Measurements from ENCODE around the gene PARD6G. TPM values are rescaled to one million over a fixed set of nuclear protein-coding genes. Genes with fewer than 3 reads are reported as not detected.

Gene PARD6G
- total and polyA plus RNA-seq, 9 of the 15 experiments (the other 6 are each of a cell fraction or from before 2014, with no cell fraction given) = 0.03 to 1.2 (median 0.26) TPM

DNA sequence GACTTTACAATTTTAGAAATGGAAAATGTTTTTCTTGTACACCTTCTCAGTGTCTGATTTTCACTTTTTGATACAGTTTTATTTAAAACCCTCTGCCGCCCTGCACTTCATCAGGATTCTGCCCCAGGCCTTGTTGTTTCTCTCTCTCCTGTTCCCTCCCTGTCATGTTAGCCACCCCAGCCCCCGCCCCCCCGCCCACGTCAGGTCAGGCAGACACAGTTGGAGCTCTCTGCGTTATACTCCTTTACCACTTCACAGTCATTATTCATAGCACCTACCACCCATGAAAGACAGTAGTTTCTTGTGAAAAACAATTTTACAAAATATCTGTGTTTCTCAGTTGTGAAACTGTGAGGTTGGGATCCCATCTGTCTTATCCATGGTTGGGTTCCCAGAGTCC, 116.8 kb downstream of the PARD6G start:
- no peak for DNase-seq (ENCODE audit: extremely low read depth in 1 of 4, low spot score in 3 of 4)
- H3K27me3 ChIP-seq (ENCODE audit: control insufficient read depth in 2 of 2, insufficient read depth in 2 of 2, low read length in 2 of 2) = no peaks in the 10 kb centered on the region
- H3K4me3 ChIP-seq = no peak overlapping the region
- no peak overlapping the region for H2AFZ ChIP-seq (ENCODE audit: low read depth, low read length)
- 76% methylated on average over 2 of the region's 5 CpGs for WGBS (ENCODE audit: insufficient coverage, low coverage, missing lambda C conversion rate)
- CTCF ChIA-PET (ENCODE audit: low intra/inter-chr PET ratio) = no interaction called here
- H3K79me2 ChIP-seq (ENCODE audit: control insufficient read depth, insufficient read depth, low read length) = peaks cover 59% of the 10 kb centered on the region
- H3K9ac ChIP-seq (ENCODE audit: insufficient read depth in 1 of 2, low read depth in 2 of 2, low read length in 2 of 2) = no peak overlapping the region
- peaks cover 54% of the 10 kb centered on the region for H3K36me3 ChIP-seq (ENCODE audit: control insufficient read depth, insufficient read depth, low read length)
- no peak overlapping the region for H3K4me2 ChIP-seq (ENCODE audit: insufficient read depth, low read length)
- POLR2A ChIA-PET = interaction anchor here (0.7 kb wide), 1 partner anchor 25 kb away, joined by 4 read pairs; no protein-coding TSS in a partner anchor
- intact Hi-C loops (cut with micrococcal nuclease) (no loop called here), in situ Hi-C loops (cut with MboI) (no loop called here)
- no peak overlapping the region for H3K27ac ChIP-seq (ENCODE audit: extremely low read depth, low read depth, low read length)
- no peaks in the 10 kb centered on the region for H3K9me1 ChIP-seq (ENCODE audit: control insufficient read depth, insufficient read depth, low read length)
- H3K9me3 ChIP-seq (replicated peaks; ENCODE audit: control insufficient read depth, insufficient read depth, low read depth, low read length) = no peaks in the 10 kb centered on the region
- no peak for ATAC-seq
- no peak for FAIRE-seq
- TF ChIP-seq ZNF174 (CRISPR knock-in tag; IDR thresholded peaks at IDR 0.05) (no peak), ZNF583 (CRISPR knock-in tag; IDR thresholded peaks at IDR 0.05) (no peak), RBFOX2 (IDR thresholded peaks at IDR 0.05; ENCODE audit: low read depth, low read length) (no peak)
- H3K4me1 ChIP-seq (replicated peaks in 1 of 2; ENCODE audit: control insufficient read depth in 2 of 2, insufficient read depth in 2 of 2, low read length in 2 of 2) = no peaks in the 10 kb centered on the region
- BruUV-seq (replicated peaks) = no TSS peak
- no peaks in the 10 kb centered on the region; the same call in 1 of the 2 replicates for H4K20me1 ChIP-seq (replicated peaks; ENCODE audit: control insufficient read depth, insufficient read depth, low read length)

DNA sequence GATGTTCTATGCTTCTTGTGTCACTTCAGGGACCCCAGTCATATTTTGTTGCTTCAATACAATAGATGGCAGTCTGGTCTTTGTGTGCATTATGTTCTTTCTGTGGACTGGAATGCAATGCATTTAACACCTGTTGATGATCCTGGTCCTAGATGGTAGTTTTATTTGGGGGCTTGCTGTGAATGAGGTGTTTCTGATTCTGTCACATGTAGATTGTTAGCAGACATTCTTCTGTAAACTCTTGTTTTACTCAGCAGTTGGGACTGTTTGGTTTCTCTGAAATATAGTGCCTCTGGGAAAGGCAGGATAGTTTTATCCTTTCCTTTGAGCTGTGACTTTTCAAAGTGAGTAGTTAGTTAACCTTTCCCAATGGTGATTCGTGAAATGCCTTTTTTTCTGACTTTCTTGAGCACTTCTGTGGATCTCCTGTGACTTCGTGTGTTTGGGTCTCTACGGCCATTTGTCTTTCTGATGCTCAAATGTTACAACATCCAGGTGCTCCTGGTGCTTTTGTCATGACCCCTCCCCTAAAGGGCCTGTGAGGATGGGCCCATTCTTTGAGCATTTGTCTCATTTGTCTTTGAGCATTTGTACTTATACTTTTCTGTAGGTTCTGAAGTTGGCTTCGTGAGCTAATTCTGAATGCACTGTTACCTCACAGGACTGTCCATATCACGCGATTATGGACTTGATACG, 117.5 kb downstream of the PARD6G start:
- in situ Hi-C loops (cut with MboI) = no loop called here
- H3K4me3 ChIP-seq = no peak overlapping the region
- ATAC-seq (no peak), DNase-seq (ENCODE audit: extremely low read depth in 1 of 4, low spot score in 3 of 4) (no peak), FAIRE-seq (no peak)
- peaks cover 64% of the 10 kb centered on the region for H3K79me2 ChIP-seq (ENCODE audit: control insufficient read depth, insufficient read depth, low read length)
- no peaks in the 10 kb centered on the region for H3K9me3 ChIP-seq (replicated peaks; ENCODE audit: control insufficient read depth, insufficient read depth, low read depth, low read length)
- no peaks in the 10 kb centered on the region for H3K27me3 ChIP-seq (ENCODE audit: control insufficient read depth in 2 of 2, insufficient read depth in 2 of 2, low read length in 2 of 2)
- no peak overlapping the region for H3K9ac ChIP-seq (ENCODE audit: insufficient read depth in 1 of 2, low read depth in 2 of 2, low read length in 2 of 2)
- POLR2A ChIA-PET = interaction anchor here (0.7 kb wide), 1 partner anchor 26 kb away, joined by 4 read pairs; no protein-coding TSS in a partner anchor
- no peak overlapping the region for H3K27ac ChIP-seq (ENCODE audit: extremely low read depth, low read depth, low read length)
- H3K4me1 ChIP-seq (replicated peaks in 1 of 2; ENCODE audit: control insufficient read depth in 2 of 2, insufficient read depth in 2 of 2, low read length in 2 of 2) = no peaks in the 10 kb centered on the region
- H4K20me1 ChIP-seq (replicated peaks; ENCODE audit: control insufficient read depth, insufficient read depth, low read length) = no peaks in the 10 kb centered on the region; the same call in 1 of the 2 replicates
- H3K9me1 ChIP-seq (ENCODE audit: control insufficient read depth, insufficient read depth, low read length) = no peaks in the 10 kb centered on the region
- 95% methylated on average over 7 of the region's 7 CpGs for WGBS (ENCODE audit: insufficient coverage, low coverage, missing lambda C conversion rate)
- H2AFZ ChIP-seq (ENCODE audit: low read depth, low read length) = no peak overlapping the region
- no peak overlapping the region for H3K4me2 ChIP-seq (ENCODE audit: insufficient read depth, low read length)
- peaks cover 46% of the 10 kb centered on the region for H3K36me3 ChIP-seq (ENCODE audit: control insufficient read depth, insufficient read depth, low read length)
- intact Hi-C loops (cut with micrococcal nuclease) = no loop called here
- BruUV-seq (replicated peaks) = no TSS peak
- CTCF ChIA-PET (ENCODE audit: low intra/inter-chr PET ratio) = no interaction called here
- TF ChIP-seq PML (IDR thresholded peaks at IDR 0.05; ENCODE audit: low read length) (no peak), EP300 (IDR thresholded peaks at IDR 0.05; ENCODE audit: low read length) (no peak)
- TF ChIP-seq, protein P1, sequence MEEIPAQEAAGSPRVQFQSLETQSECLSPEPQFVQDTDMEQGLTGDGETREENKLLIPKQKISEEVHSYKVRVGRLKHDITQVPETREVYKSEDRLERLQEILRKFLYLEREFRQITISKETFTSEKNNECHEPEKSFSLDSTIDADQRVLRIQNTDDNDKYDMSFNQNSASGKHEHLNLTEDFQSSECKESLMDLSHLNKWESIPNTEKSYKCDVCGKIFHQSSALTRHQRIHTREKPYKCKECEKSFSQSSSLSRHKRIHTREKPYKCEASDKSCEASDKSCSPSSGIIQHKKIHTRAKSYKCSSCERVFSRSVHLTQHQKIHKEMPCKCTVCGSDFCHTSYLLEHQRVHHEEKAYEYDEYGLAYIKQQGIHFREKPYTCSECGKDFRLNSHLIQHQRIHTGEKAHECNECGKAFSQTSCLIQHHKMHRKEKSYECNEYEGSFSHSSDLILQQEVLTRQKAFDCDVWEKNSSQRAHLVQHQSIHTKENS (CRISPR knock-in tag; IDR thresholded peaks at IDR 0.05) = no peak
- TF ChIP-seq, protein P2, sequence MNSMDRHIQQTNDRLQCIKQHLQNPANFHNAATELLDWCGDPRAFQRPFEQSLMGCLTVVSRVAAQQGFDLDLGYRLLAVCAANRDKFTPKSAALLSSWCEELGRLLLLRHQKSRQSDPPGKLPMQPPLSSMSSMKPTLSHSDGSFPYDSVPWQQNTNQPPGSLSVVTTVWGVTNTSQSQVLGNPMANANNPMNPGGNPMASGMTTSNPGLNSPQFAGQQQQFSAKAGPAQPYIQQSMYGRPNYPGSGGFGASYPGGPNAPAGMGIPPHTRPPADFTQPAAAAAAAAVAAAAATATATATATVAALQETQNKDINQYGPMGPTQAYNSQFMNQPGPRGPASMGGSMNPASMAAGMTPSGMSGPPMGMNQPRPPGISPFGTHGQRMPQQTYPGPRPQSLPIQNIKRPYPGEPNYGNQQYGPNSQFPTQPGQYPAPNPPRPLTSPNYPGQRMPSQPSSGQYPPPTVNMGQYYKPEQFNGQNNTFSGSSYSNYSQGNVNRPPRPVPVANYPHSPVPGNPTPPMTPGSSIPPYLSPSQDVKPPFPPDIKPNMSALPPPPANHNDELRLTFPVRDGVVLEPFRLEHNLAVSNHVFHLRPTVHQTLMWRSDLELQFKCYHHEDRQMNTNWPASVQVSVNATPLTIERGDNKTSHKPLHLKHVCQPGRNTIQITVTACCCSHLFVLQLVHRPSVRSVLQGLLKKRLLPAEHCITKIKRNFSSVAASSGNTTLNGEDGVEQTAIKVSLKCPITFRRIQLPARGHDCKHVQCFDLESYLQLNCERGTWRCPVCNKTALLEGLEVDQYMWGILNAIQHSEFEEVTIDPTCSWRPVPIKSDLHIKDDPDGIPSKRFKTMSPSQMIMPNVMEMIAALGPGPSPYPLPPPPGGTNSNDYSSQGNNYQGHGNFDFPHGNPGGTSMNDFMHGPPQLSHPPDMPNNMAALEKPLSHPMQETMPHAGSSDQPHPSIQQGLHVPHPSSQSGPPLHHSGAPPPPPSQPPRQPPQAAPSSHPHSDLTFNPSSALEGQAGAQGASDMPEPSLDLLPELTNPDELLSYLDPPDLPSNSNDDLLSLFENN (IDR thresholded peaks at IDR 0.05; ENCODE audit: low read depth in 2 of 2, low read length in 2 of 2) = no peak
